Measurements from ENCODE around the gene DHRSX. TPM values are rescaled to one million over a fixed set of nuclear protein-coding genes. Genes with fewer than 3 reads are reported as not detected.
"Not testable (repeated sequence)": the region's sequence is repeated elsewhere in the genome, so short reads cannot be mapped to it uniquely, and the experiment has no call there.

The DHRSX gene
- total RNA-seq, 1 donor from 2014 or later = 65.4 TPM

DNA sequence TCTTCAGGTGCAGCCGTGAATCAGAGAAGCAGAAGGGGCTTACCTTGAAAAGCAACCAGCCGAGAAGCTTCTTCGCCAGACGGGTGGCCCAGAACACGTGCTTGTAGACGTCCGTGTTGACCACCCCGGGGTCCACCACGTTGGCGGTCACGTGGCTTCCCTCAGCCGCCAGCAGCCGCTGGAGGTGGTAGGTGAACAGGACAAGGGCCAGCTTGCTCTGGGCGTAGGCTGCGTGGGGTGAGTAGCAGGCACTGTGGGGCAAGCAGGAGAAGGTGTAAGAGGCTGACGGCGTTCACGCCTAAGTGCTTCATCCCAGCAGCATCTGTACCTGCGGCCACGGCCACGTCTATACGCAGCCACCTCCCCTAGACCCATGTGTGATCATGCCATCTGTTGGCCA, 257.8 kb downstream of the DHRSX start:
- no peak overlapping the region for H3K4me3 Mint-ChIP-seq (ENCODE audit: low read depth)
- H3K4me1 Mint-ChIP-seq (ENCODE audit: low read depth) = no peaks in the 10 kb centered on the region
- TF ChIP-seq, protein P1, sequence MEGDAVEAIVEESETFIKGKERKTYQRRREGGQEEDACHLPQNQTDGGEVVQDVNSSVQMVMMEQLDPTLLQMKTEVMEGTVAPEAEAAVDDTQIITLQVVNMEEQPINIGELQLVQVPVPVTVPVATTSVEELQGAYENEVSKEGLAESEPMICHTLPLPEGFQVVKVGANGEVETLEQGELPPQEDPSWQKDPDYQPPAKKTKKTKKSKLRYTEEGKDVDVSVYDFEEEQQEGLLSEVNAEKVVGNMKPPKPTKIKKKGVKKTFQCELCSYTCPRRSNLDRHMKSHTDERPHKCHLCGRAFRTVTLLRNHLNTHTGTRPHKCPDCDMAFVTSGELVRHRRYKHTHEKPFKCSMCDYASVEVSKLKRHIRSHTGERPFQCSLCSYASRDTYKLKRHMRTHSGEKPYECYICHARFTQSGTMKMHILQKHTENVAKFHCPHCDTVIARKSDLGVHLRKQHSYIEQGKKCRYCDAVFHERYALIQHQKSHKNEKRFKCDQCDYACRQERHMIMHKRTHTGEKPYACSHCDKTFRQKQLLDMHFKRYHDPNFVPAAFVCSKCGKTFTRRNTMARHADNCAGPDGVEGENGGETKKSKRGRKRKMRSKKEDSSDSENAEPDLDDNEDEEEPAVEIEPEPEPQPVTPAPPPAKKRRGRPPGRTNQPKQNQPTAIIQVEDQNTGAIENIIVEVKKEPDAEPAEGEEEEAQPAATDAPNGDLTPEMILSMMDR (IDR thresholded peaks at IDR 0.05; ENCODE audit: unreplicated experiment) = no peak
- H3K27ac Mint-ChIP-seq = no peak overlapping the region
- H3K36me3 Mint-ChIP-seq (ENCODE audit: insufficient read depth) = peaks cover 39% of the 10 kb centered on the region
- DNase-seq (ENCODE audit: low spot score, unreplicated experiment) = no peak
- no peaks in the 10 kb centered on the region for H3K27me3 Mint-ChIP-seq
- H3K9me3 Mint-ChIP-seq (ENCODE audit: low read depth) = peaks cover 5% of the 10 kb centered on the region

DNA sequence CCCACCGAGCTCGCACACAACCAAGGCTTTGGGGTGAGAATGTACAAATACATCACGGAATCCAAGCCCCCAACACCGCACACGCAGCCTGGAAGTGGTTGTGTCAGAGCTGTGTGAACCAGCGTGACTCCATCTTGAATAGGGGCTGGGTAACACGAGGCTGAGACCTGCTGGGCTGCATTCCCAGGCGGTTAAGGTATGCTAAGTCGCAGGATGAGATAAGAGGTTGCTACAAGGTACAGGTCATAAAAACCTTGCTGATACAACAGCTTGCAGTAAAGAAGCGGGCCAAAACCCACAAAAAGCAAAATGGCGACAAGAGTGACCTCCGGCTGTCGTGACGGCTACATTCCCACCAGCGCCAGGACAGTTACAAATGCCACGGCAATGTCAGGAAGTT, 258.4 kb downstream of the DHRSX start:
- Mint-ChIP-seq H3K36me3 (ENCODE audit: insufficient read depth) (peaks cover 39% of the 10 kb centered on the region), H3K4me1 (ENCODE audit: low read depth) (no peaks in the 10 kb centered on the region), H3K4me3 (ENCODE audit: low read depth) (no peak overlapping the region), H3K27ac (peak overlapping the region; percentile 64), H3K27me3 (no peaks in the 10 kb centered on the region), H3K9me3 (ENCODE audit: low read depth) (peaks cover 5% of the 10 kb centered on the region)
- DNase-seq (ENCODE audit: low spot score, unreplicated experiment) = no peak
- TF ChIP-seq, protein P1 (IDR thresholded peaks at IDR 0.05; ENCODE audit: unreplicated experiment) = no peak

DNA sequence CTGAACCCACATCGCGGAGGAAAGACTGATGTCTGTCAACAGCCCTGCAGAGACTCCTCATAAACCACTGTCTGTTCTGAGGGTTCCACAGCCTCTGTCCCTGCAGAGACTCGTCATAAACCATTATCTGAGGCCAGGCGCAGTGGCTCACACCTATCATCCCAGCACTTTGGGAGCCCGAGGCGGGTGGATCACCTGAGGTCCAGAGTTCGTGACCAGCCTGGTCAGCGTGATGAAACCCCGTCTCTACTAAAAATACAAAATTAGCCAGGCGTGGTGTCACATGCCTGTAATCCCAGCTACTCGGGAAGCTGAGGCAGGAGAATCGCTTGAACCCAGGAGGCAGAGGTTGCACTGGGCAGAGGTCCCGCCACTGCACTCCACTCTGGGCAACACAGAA, 259.3 kb downstream of the DHRSX start:
- not testable (repeated sequence) for H3K4me1 Mint-ChIP-seq (ENCODE audit: low read depth); H3K4me3 Mint-ChIP-seq (ENCODE audit: low read depth); H3K9me3 Mint-ChIP-seq (ENCODE audit: low read depth); H3K27ac Mint-ChIP-seq; DNase-seq (ENCODE audit: low spot score, unreplicated experiment); H3K27me3 Mint-ChIP-seq
- peaks cover 39% of the 10 kb centered on the region for H3K36me3 Mint-ChIP-seq (ENCODE audit: insufficient read depth)

DNA sequence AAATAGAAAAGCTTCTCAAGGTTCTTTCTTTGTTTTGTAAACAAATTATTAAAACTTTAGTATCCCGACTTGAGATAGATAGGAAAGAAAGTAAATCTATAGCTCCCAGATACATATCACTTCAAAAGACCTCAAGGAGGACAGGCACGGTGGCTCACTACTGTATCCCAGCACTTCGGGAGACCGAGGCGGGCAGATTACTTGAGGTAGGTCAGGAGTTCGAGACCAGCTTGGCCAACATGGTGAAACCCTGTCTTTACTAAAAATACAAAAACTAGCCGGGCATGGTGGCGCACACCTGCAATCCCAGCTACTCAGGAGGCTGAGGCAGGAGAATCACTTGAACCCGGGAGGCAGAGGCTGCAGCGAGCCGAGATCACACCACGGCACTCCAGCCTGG, 260.0 kb downstream of the DHRSX start:
- not testable (repeated sequence) for DNase-seq (ENCODE audit: low spot score, unreplicated experiment); H3K9me3 Mint-ChIP-seq (ENCODE audit: low read depth); H3K4me3 Mint-ChIP-seq (ENCODE audit: low read depth); H3K27me3 Mint-ChIP-seq; H3K27ac Mint-ChIP-seq; H3K4me1 Mint-ChIP-seq (ENCODE audit: low read depth)
- H3K36me3 Mint-ChIP-seq (ENCODE audit: insufficient read depth) = peaks cover 39% of the 10 kb centered on the region

DNA sequence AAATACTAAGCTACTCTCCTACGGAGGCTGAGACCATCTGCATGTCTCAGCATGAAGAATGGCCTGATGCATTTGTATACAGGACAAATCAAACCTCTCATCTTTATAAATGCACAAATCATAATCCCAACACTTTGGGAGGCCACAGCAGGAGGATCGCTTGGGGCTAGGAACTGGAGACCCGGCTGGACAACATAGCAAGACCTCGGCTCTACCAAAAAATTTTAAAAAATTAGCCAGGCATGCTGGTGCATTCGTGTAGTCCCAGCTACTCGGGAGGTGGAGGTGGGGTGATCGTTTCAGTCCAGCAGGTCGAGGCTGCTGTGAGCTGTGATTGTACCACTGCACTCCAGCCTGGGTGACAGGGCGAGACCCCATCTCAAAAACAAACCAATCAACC, 262.8 kb downstream of the DHRSX start:
- no peak overlapping the region for H3K27ac Mint-ChIP-seq
- peaks cover 35% of the 10 kb centered on the region for H3K36me3 Mint-ChIP-seq (ENCODE audit: insufficient read depth)
- H3K4me3 Mint-ChIP-seq (ENCODE audit: low read depth) = no peak overlapping the region
- DNase-seq (ENCODE audit: low spot score, unreplicated experiment) = no peak
- no peaks in the 10 kb centered on the region for H3K4me1 Mint-ChIP-seq (ENCODE audit: low read depth)
- H3K27me3 Mint-ChIP-seq = no peaks in the 10 kb centered on the region
- TF ChIP-seq, protein P1 (IDR thresholded peaks at IDR 0.05; ENCODE audit: unreplicated experiment) = no peak
- H3K9me3 Mint-ChIP-seq (ENCODE audit: low read depth) = peaks cover 5% of the 10 kb centered on the region

DNA sequence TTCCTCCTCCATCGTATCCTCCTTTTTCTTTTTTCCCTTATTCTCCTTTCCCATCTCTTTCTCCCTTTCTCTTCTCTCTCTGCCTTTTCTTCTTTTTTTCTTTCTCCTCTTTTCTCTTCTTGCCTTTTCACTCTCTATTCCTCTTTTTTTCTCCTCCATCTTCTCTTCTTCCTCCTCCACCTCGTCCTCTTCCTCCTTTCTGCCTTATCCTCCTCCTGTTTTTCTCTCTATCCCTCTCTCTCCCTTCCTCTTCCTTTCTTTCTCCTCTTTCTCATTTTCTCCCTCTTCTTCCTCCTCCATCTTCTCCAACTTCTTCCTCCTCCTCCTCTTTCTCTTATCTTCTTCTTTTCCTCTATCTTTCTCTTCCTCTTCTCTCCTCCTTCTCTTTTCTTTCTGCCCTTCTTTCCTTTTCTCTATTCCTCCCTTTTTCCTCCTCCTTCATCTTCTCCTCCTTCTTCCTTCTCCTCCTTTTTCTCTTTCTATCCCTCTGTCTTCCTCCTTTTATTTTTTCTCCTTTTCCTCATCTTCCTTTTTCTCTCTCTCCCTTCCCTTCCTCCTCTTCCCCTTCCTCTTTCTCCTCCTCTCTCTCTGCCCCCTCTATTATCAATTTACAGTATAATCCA, 269.1 kb downstream of the DHRSX start:
- Mint-ChIP-seq H3K27ac (peak overlapping the region; percentile 38), H3K4me3 (ENCODE audit: low read depth) (no peak overlapping the region), H3K9me3 (ENCODE audit: low read depth) (no peaks in the 10 kb centered on the region), H3K36me3 (ENCODE audit: insufficient read depth) (peaks cover 18% of the 10 kb centered on the region), H3K4me1 (ENCODE audit: low read depth) (no peaks in the 10 kb centered on the region), H3K27me3 (no peaks in the 10 kb centered on the region)
- TF ChIP-seq, protein P1 (IDR thresholded peaks at IDR 0.05; ENCODE audit: unreplicated experiment) = no peak
- DNase-seq (ENCODE audit: low spot score, unreplicated experiment) = no peak

Data from progenitor cell of endocrine pancreas (in vitro differentiated cells).